HG02885 (cell line): Measurements from ENCODE around the gene PDE4D.

Experiments
- ATAC-seq: cut with Tn5 transposase; IDR thresholded peaks from one replicate; pipeline ENCODE4 v1.9.1; 2021; ENCODE audit warnings: mild to moderate bottlenecking; ENCODE audit not compliant: unreplicated experiment, poor library complexity

Gene PDE4D

DNA sequence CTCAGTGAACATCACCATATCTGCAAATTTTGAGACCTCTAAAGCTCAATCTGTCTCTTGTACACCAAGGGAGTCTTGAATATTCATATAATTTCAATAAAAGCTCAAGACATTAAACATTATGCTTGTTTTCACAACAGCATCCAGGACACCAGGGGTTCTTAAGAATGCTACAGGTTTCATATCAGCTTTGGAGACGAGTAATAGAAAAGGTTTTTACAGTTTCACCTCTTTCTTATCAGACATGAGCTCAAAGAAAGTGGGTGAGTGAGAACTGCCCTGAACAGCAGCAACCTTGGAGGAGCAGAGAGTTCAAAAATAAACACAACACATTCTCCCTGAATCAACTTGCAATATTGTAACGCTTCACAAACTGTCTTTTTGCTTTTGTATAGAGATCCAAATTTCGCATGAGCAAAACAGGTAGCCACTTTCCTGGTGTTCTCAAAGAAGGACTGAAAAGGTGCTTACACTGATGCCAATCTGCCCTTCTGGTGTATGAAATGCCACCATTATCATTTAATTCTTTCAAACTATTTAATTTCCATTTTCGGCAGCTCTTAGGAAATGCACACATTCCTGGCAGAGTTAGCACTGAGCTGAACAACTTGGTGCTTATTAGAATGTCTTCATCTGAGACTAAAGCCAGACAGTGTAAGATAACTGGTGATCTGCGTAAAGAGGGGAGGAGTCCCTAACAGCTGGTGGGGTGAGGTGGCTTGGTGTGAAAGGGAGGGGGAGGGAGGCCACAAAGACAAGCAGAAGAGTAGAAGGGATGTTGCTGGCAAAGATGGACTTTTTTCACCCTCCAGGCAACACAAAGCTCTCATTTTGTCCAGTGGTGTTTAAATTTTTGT is 535.3 kb downstream of the PDE4D start:
- no peak for ATAC-seq

DNA sequence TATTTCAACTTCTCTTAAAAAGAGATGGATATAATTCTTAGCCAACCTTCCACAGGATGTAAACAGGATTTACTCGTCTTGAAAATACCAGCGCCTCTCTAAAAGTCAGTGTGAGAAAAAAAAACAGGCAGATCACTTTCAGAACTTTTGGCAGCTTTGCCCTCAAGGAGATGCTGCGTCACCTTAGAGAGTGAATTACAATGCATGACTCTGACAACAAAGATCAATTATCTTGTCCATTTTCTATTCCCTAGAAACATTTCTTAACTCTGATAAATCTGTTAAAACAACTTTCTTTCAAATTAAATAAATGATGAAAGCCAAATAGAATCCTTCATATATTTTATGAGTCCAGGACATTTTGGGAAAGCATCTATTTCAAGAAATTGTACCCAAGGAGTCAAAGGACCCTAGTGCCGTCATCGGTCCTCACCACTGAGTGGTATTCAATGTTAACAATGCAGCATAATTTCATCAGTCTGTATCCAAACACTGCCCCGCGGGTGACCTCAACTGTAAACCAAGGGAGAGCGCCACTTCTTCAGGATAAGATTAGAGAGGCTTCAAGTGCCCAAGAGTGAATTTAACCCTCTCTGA is 536.0 kb downstream of the PDE4D start:
- ATAC-seq = no peak

DNA sequence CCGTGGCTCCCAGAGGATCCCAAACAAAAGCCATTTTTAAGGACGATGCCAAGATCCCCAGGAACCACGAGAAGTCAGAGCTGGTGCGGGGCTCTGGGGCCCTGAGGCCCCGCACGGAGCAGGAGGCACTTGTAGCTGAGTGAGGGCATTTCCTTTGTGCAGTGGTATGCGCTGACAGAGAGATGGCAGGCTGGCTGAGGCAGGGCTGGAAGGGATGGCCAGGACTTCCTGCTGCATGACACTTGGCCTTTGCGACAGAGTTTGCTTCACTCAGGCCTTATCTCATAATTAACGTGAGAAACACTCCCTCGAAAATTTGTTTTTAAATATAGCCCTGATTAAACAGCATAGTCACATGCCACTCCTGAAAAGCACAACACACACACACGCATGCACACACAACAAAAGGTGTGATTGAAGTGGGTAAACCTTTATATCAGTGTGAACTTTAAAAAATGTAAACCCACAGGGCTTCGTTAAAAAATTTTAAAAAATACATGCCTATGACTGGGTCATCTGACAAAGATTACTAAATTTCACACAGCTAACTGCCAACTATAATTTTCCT is 536.6 kb downstream of the PDE4D start:
- ATAC-seq = no peak

DNA sequence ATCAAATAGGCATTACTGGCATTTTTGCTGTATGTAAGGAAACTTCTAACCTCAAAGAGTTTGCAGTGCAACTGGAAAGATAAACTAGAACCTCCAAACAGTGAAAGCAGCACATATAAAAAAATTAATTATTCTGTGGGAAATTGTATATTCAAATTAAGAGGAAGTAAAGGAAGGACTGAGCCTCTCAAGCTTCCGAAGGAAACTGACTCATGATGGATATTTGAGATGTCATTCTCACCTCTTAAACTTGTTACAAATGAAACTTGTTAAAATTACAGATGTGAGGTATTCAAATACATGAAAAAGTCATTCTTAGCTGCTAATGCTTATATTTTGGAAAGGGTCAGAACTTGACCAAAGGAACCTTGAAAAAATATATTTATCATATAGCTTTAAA is 538.7 kb downstream of the PDE4D start:
- no peak for ATAC-seq

DNA sequence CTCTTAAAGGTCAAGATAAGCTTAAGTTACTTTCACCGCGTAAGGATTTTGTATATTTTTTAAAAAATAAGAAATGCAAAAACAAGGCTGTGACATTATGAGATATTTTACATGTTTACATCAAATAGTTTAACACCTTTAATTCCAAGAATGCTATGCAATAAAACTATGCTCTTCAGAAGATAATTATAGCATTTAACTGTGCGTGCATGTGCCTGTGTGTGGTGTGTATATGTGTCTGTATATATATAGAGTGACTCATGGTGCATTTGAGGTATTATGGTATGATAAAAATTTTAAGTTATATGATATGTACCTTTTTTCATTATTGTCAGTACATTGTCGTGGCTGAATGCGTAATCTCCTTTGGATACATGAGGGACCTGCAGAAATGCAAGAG is 539.3 kb downstream of the PDE4D start:
- no peak for ATAC-seq

DNA sequence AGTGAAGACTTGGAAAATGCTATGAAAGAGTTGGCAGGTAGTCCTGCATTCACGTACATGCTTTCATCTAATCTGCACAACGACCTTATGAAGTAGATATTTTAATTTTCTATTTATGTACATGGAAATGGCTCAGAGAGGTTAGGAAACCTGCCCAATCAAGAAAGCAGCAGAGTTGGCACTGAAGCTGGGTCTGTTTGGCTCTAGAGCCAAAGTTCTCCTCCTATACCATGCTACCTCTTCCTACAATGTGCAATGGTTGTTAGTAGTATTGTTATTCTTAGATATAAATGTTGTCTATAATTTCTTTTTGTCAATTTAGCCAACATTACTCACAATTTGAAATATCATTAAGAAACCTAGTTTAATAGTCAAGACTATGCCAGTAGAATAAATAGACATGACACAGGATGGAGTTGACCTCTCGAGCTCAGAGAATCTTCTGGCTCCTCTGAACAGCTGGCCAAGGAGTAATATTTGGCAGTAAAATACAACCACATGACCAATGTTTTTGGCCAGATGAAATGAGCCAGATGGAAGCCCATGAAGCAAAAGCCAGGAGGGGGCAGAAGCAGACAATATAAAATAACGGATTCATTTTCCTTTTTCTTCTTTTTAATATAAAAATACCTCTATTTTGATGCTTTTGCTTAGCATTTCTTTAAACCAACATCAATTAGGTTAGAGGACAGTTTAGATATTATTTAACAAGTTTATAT is 542.3 kb downstream of the PDE4D start:
- ATAC-seq = no peak

DNA sequence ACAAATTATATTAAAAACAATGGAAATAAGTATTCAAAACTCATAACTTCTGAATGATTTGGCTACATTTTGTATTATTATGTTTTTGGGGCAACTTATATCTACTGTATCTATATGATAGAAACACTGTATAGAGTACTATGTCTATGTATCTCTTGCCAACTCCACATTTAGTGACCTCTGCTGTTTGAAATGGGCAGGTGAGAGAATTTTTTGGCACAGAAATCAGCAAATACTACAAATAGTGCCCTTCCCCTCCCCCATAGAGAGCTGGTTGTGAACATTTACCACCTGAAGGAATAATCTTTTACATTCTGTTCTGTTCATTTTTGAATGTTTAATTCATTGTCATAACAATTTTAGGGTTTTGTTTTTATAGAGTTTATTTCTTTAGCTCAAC is 545.3 kb downstream of the PDE4D start:
- ATAC-seq = no peak

DNA sequence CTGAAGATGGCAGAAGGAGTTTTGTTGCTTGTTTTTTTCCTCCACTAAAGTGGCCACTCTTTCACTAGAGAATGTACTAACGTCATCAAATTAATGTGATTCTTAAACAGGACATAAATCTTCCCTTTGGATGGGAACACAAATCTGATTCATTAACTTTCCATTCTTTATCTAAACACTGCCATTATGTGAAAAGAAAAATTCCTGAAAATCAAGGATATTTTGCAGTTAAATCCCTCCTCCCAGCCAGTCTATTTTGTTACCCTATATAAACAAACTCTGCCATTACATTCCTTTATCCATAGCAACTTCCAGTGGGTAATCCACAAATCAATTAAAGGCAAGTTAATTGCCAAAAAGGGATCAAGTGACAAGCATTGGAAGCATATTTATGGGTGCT is 546.5 kb downstream of the PDE4D start:
- no peak for ATAC-seq

DNA sequence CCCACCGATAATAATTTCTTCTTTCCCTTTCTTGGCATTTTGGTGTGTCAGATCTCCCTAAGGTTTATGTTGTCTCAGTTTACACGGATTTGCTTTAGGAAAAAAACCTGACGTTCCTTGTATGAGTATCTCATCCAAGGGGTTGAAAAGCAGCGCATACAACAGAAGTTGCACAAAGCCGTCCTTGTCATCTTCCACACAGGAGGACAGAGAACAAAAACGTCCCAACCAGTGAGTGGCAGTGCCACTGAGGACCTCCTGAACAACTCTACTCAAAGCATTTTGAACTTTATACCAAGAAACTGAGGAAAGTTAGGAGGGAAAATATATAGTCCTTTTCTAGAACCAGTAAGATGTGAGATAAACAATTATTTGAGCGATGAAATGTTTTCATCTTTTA is 547.0 kb downstream of the PDE4D start:
- ATAC-seq = no peak

DNA sequence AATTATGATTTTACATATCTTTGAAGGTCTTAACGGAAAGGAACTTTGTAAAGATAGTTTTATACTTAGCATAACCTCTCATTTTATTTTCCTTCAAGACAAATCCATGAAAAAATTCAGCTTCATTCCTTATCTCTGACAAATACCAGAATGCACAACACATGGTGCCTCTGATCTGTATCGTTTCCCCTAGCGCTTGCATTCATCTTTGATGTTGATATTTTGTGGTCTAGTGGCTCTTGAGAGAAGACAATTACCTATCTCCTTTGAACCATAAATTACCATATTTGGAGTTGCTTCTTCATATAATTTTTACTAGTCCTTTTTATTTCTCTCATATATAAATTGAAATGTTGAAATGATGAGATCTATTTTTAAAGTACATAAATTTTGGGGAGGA is 551.3 kb downstream of the PDE4D start:
- ATAC-seq = no peak

DNA sequence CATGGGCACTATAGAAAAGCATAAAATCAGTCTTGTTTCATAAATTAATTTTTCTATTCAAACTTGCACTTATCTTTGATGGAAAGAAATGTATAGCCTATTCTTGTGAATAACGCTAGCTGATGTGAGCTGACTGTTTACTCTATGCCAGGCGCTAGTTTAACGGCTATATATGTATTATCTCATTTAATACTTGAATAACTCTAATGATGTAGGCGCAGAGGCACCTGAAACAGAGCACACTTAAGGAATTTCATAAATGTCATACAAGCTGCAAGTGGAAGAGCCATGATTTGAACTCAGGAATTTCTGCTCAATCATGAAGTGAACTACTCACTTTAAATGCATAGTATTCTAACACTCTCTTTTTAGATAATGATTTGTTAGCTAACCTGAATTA is 551.8 kb downstream of the PDE4D start:
- ATAC-seq = no peak

DNA sequence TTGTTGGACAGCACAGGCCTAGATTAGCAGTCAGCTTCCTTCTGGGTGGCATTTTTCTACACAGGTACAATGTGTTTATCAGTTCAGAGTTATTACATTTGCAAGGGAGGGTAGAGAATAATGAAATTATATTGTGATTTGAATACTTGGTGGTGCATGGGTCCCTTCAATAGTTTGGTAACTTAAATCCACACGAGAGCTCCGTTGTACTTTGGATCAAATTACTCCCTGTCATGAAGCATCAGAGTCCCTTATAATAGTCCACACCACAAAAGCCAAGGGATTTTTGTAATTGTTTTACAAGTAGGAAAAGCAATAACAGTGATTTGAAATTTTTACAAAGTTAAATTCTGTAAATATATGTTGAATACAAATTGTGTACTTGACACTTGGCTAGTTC is 552.4 kb downstream of the PDE4D start:
- ATAC-seq = no peak

DNA sequence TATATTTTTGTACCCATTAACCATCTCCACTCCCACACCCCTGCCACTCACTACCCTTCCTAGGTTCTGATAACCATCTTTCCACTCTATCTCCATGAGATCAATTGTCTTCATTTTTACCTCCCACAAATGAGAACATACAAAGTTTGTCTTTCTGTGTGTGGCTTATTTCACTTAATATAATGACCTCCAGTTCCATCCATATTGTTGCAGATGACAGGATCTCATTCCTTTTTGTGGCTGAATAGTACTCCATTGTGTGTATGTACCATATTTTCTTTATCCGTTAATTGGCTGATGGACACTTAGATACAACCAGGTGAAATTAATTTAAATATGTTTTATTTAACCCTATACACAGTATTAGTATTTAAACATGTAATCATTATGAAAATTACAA is 552.9 kb downstream of the PDE4D start:
- ATAC-seq = no peak

DNA sequence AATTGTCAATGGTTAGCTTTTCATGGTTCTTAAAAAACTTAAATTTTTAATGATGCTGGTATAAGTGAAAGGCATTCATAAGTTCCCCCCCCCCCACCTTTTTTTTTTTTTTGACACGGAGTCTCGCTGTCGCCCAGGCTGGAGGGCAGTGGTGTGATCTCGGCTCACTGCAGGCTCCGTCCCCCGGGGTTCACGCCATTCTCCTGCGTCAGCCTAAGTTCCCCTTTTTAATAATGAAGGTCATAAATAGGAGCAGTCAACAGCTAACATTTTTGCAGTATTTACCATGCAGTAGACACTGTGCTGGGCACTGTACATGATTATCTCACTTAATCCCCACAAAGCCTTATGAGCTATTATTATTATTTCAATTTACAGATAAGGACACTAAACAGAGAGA is 556.3 kb downstream of the PDE4D start:
- ATAC-seq = no peak

DNA sequence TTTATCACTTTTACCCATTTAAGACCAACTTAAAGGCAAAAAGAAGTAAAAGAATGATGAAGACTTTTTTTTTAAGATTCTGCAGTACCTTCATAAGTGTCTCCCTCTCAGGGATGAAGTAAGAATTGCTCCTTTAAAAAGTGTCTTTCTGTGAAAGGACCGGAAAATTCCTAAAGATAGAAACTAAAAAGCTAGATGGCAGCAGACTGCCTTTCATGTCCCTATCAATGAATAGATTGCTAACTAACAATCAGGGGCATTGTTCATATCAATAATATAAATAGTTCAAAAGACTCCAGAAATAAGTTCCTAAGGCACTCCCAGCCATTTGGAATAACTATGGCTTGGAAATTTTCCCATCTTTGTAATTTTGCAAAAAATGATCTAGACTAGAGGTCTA is 558.0 kb downstream of the PDE4D start:
- ATAC-seq = no peak

DNA sequence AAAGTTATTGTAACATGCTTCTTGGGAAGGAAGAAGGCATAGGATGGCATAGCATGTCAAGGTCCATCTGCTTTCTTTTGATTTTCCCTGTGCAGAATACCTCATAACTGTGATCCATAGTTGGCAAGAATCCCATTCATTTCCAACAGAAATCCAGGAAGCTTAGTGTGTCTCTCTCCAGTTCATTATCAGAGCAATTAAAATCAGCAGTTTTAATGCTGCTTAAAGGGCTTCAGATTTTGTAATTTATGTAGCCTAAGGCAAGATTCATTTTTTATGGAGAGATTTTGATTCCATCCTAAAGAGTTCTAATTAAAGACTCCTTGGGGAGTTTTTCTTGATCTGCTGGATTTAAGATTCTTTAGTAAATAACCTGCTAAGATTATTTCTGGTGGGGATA is 560.1 kb downstream of the PDE4D start:
- no peak for ATAC-seq

DNA sequence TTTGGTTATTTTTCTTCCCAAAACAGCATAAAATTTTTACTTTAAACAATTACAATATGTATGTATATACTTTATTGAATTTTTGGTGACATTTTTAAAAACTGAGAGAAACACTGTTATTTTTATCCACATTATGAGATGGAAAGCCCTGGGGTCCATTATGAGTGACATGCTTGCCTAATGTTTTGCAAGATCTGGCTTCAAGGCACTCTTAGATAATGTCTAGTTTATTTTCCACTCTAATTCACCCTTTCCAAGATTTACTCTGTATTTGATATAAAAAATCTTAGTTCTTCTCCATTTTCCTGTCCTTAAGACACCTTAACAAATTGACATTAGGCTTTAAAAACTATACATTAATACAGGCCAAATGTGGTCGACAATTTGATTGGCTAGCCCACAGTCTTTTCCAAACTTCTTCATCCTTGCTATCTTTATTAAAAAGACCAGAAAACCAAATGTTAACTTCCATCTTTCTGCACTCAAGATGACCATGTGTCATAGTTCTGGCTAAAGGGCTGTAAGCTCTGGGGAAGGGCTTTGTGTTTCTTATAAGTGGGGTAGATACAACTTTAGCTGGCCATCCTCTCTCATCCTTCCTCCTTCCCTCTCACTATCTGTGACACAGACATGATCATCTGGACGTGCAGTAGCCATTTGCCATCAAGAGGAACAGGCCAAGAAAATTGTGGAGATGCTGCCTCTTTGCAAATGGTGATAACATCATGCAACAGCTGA is 561.1 kb downstream of the PDE4D start:
- no peak for ATAC-seq

DNA sequence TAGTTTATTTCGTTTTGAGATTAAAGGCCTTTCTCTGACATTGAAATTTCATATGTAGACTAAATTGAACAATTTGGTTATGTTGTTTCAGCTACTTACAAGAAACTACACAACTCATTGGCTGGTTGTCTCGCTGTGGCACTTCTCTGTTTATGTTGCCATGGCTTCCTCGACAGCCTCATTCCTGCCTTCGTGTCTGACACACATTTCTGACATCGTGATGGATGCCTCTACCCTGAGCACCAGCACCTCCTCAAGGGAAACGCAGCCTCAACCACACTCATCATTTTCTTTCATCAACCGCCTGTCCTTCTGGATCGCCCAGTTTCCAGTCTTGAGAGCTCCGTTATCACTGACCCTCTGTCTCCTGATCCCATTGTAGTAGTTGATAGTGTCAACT is 562.8 kb downstream of the PDE4D start:
- no peak for ATAC-seq

DNA sequence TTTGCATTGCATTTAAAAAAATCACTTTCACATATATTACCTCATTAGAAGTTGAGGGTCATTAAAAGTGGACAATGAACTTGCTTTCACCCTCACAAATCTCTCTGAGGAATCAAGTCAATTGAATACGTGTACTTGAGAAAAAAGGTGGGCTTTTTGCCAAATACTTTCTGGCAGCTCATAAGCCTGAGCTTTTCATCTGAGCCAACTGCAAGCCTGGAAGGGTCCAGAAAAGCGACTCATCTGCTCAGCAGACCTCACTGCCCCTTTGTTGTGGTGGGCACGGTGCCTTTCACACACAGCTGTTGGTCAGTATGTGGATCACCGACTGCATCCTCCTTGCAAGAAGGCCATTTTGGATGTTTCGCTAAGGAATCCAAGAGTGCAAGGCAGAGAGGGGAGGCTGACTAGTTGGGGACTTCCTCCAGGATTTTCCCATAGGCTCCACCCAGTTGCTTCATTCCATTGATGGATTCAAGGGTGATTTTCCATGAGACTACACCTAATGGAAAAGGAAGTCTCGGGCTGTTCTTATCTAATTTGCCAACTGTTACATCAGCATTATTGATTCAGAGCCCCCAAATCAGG is 564.7 kb downstream of the PDE4D start:
- ATAC-seq = no peak
